HS-27A (cell line): ENCODE results near the gene DNAJC25.
A peak's percentile ranks its signal among the peaks of the same experiment; 100 is the strongest.

ENCODE experiments used
- DNase-seq: peaks from one replicate; pipeline ENCODE4 v3.0.0-alpha.2; 2012; ENCODE audit warnings: low read depth, missing footprints

Gene DNAJC25

DNA sequence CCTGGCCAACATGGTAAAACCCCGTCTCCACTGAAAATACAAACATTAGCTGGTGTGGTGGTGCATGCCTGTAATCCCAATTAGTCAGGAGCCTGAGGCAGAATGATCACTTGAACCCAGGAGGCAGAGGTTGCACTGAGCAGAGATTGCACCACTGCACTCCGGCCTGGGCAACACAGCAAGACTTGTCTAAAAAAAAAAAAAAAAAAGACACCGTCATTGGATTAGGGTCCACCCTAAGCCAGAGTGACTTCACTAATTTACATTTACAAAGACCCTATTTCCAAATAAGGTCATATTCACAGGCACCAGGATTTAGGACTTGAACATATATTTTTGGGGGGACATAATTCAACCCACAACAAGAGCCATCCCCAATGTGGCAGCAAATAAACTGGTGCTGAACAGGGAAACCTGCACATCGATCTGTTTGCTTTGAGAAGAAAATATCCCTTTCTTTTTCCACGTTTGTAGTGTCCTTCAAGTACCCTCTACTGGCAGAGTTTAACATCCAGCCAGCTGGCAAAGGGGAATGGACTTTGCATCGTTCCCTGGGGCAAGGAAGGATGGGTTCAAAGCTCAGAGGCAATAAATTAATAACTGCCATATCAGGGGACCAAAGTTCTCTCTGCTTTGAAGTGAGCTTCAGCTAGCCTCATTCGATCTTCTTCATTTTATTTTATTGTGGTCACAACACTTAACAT lies 3.7 kb upstream of the DNAJC25 start:
- DNase-seq = no peak

- no peak for DNase-seq
Observed at GRCh38 chr9:111628411-111628810, 2.7 kb upstream of the DNAJC25 start.

DNA sequence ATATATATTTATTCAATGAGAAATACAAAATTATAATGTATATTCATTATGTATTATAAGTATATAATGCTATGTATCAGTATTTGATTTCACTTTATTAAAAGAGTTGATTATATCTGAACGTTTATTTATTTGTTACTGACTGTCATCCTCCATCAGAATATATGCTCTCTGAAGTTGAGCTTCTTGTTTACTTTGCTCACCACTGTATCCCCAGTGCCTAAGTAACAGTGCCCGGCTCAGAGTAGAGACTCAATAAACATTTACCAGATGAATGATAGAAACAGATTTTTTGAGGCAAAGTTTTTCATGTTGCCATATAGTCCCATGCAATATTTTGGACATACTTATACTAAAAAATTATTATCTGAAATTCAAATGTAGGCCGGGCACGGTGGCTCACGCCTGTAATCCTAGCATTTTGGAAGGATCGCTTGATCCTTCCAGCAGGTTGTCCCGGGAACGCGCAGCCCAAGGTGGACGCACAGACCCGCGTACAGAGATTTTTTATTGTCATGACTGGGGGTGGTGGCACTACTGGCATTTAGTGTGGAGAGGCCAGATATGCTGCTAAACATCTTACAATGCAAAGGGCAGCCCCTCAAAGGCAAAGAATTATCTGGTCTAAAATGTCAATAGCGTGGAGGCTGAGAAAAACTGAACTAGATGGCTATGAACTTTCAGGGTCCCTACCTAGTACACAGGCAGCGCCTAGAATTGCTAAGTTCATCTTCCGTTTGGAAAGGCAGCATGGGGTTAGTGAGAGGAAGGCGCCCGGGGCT lies 761 bp upstream of the DNAJC25 start:
- DNase-seq = peak; percentile 24

DNA sequence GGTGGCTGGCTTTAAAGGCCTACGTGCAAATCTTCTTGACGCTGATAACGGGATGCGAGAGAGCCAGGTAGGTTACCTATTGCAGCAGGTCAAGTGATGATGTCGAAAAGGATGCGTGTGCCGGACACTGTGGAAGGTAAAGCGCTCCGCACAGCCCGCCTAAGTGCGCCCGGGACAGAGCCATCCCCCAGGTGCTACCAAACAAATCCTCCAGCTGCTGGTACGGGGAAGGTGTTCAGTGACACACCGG lies 245 bp upstream of the DNAJC25 start:
- no peak for DNase-seq

- DNase-seq = no peak
Observed at GRCh38 chr9:111632060-111632459, 926 bp downstream of the DNAJC25 start.

GRCh38 chr9:111632695-111633388 lies 1.7 kb downstream of the DNAJC25 start:
- no peak for DNase-seq

- DNase-seq = no peak
Observed at GRCh38 chr9:111633389-111633736, 2.2 kb downstream of the DNAJC25 start.

DNA sequence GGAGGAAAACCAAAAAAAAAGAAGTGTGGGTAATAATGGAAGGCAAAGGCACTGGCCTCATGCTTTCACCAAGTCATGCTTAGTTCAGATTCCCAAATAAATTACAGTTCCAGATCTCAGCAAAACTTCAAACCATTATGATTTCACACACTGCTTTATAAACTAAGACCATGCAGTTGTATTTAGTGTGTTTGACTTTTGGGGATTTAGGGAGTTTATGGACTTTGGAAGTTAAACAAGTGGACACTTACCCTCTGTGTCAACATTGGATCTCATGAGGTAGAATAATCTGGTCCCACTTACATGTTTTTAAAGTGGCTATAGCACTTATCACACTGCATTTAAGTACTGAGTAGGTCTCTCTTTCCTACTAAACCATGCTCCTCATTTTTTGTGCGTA lies 3.7 kb downstream of the DNAJC25 start:
- DNase-seq = no peak

DNA sequence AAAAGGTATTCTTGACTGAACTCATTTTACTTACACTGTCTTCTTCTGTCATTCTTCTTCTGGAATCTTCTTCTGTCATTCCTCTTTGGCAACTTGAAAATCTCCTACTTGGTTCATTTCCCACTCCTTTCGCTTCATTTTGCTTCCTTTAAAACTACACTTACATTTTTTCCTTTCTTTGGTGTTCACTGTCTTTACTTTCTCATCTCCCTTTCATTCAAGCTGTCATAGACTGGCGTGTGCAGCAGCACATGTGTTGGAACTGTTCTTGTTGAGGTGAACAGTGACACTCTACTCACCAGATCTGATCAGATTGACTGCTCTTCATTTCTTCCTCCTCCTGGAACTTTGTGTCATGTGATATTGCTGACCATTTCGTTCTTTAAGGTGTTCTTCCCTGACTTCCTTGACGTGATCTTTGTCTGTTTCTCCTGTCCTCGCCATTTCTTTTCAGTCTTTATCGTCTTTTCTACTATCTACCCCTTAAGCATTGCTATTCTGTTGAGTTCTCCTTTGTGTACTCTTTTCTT lies 6.4 kb downstream of the DNAJC25 start:
- no peak for DNase-seq

- DNase-seq = no peak
Observed at GRCh38 chr9:111644195-111644772, 13.2 kb downstream of the DNAJC25 start.

GRCh38 chr9:111645806-111646205 lies 14.7 kb downstream of the DNAJC25 start:
- DNase-seq = no peak

DNA sequence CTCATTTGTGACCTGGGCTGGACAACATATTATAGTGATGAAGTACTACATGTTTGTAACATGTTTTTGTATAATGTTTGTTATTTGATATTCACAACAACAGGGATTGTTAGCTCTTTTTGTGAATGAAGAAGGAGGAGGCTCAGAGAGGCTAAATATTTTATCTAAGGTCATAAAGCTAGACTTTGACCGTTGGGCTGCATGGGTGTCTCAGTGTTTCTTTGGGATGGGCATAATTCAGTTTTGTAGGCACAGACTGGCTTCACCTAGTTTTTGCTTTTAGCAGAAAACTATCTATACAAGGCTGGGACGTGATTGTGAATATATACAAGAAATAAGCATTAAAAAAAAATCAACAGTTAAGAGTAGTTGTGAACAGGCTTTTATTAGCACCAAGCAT lies 15.3 kb downstream of the DNAJC25 start:
- DNase-seq = no peak

DNA sequence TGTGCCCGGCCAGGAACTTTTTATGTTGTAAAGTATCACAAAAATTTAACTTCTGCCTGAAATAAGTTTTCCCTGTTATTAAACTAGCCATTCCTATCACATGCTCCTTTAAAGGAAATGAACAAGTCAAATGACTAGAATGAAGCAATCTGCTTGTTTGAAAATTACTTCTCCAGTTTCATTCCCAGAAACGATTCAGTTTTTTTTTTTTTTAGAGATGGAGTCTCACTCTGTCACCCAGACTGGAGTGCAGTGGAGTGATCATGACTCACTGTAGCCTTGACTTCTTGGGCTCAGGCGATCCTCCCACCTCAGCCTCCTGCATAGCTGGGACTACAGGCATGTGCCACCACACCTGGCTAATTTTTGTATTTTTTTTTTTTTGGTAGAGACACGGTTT lies 16.9 kb downstream of the DNAJC25 start:
- DNase-seq = no peak

DNA sequence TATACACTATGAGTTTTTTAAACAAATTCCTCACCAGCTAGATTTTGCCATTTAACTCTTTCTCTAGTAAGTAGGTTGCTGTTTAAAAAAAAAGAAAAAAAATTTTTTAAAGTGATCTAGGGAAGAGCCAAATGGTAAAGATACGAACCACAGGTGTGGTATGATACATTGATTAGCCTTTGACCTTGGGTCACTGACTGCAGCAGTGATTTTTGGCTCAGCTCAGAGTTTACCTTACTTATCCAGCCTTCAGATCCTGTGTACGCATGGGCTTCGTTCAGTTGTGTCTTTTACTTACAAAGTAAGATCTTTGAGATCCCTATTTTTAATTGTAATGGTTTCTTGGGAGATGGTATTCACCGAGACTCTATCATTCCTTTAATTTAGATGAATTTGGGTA lies 17.9 kb downstream of the DNAJC25 start:
- DNase-seq = no peak

- DNase-seq = no peak
Observed at GRCh38 chr9:111657051-111657450, 25.9 kb downstream of the DNAJC25 start.

- no peak for DNase-seq
Observed at GRCh38 chr9:111658943-111659342, 27.8 kb downstream of the DNAJC25 start.

DNA sequence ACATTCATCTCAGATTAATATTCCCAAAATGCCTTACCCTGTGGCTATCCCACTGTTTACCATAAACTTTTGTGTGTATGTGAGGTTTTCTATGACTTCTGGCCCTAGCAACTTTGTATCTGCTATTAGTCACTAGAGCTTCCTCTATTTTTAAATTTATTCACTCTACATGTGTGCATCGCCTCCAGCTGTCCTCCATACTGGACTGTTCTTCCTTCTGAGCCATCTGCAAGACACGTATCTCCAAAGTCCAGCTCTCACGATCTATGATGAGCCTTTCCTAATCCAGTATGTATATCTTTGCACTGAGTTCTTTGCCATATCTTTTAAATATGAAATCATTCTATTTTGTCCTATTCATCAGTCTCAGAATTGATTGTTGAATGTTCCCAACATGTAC lies 28.6 kb downstream of the DNAJC25 start:
- no peak for DNase-seq

DNA sequence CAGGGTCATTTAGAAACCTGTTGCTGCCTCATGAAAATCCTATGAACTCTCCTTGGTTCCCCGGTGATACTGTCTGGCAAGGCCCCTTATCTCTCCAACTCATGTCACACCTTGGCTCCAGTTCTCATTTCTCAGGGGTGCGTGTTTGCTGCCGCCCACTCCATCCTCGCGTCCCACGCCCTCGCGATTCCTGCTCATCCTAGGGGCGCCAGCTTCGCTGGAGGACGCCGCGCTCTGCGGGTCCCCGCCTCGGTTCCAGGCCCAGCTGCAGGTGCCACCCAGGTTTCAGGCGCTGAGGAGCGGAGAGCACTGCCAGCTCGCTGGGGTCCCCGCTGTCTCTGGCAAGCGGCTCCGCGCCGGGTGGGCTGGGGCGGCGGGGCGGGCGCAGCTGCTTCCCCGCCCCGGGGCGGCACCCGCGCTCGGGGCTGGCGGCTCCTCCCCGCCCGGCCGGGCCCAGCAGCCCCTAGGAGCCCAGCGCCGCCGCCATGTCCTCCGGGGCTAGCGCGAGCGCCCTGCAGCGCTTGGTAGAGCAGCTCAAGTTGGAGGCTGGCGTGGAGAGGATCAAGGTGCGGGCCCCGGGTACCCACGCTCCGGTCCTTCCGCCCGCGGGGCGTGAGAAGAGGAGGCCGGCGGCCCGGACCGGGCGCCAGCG lies 30.1 kb downstream of the DNAJC25 start, which contains the start of gene GNG10:
Gene GNG10 (plus strand): TSS at position 456 of the 652 bp plus-strand sequence. CDS start 30 bp downstream, at position 486.
- no peak for DNase-seq

GRCh38 chr9:111661802-111662521 lies 30.8 kb downstream of the DNAJC25 start:
- DNase-seq = no peak

DNA sequence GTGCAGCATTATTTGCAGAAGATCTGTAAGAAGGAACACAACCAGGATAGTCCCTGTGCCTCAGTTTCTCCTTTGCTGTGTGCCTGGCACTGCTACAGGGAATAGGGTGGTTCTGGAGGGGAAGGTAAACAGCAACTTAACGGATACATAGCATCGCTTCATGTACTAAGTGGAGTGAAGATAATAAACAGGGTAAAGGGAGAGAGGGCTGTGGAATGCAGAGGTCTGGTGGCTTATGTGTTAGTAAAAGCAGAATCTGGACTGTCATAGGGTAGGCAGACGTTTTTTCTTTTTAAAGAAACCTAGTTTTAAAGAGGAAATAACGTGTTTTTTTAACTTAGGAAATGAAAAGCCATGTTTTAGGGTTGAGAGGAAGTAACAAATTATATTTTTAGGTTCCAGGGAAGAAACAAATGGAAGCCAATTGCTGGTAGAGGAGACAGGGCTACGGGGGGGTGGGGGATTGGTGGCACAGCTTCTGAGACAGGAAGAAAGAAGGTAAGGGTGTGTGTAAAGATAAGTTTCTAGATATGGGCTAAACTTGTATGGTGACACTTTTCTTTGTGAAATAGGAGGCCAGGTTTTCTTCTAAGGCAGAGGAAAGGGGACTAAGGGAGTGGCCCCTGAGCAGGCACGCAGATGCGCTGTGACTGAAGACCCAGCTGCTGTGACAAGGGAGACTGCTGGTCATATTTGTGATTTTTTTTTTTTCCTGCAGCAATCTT lies 31.6 kb downstream of the DNAJC25 start:
- no peak for DNase-seq

DNA sequence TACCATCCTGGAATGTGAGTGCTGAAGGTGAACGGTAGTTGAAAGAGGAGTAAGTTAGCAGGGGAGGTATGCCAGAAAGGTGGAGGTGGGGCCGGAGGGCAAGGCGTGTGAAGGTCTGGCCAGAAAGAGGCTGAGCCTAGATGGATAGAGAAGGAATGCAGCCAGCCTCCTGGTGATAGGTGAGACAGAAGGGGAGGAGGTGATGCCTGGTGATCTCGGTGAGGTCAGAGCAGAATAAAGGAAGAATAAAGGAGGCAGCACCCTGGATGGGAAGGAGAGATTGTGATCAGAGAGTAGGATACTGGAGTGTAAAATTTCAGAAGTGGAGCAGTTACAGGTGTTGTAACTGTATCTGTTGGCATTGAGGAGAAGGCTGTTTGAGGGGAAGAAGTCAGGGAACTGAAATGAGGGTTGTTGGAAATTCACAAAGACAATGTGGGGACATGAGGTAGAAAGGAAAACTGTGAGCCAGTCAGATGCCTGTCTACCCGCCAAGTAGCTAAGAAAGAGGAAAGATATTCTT lies 32.2 kb downstream of the DNAJC25 start:
- DNase-seq = no peak
